Frontal cortex (tissue), 4 donors: ENCODE data around the gene LRTM2. TPM values are rescaled to one million over a fixed set of nuclear protein-coding genes. Genes with fewer than 3 reads are reported as not detected.

Experiments
- DNase-seq, 2 donors: peaks; one replicate each; pipeline ENCODE4 v3.0.0; 2012; ENCODE audit warnings: low spot score in 2 of 2
- FAIRE-seq: peaks from 2 replicates; lab custom pipeline; 2012; peaks lifted over from hg19 to GRCh38; lab: Jason Lieb, UNC
- total RNA-seq: library from RNA; depleted of rRNA; stranded (reverse); fragments of >200 nt; gene quantifications from one replicate; pipeline ENCODE4 v1.2.3, GENCODE V29; 2014
- donor health status: control.
- donor health status: control.
- donor health status: control.

Gene LRTM2
- total RNA-seq, 1 donor from 2014 or later: 1.6 TPM

DNA sequence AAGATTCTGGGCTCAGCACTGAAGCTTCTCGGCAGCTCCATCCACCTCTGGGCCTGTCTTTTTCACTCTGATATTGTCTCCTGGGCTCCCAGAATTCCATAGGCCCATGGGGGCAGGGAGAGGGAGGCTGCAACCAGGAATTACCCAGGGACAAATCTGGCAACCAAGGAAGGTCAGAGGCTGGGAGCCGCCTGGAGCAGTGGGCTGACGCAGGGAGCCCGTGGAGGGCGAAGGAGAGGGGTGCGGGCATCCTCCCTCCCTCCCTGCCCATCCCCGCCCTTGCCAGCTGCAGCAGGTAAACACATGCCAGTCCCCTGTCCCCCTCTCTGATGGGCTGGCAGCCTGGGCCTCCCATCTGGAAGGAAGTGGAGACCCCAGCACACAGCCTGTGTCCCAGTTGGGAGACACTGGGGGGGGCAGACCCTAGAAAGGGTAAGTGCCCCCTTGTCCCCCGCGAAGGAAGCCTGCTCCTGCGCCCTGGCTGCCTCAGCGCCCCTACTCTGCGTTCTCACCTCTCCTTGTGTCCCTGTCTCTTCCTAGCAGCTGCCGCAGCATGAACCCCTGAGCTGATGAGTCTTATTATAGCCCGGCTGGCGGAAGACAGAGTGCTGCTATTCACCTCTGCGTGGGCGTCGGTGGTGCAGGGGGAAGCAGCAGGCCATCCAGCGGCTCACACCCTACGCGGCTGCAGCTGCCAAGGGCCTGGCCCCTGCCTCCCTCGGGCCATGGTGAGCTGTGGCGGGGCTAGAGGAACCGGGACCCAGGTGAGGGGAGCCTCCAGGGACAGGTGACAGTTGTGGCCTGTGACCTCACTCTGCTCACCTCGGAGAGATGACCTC, 6.7 kb downstream of the LRTM2 start:
- no peak for DNase-seq
- no peak for FAIRE-seq

DNA sequence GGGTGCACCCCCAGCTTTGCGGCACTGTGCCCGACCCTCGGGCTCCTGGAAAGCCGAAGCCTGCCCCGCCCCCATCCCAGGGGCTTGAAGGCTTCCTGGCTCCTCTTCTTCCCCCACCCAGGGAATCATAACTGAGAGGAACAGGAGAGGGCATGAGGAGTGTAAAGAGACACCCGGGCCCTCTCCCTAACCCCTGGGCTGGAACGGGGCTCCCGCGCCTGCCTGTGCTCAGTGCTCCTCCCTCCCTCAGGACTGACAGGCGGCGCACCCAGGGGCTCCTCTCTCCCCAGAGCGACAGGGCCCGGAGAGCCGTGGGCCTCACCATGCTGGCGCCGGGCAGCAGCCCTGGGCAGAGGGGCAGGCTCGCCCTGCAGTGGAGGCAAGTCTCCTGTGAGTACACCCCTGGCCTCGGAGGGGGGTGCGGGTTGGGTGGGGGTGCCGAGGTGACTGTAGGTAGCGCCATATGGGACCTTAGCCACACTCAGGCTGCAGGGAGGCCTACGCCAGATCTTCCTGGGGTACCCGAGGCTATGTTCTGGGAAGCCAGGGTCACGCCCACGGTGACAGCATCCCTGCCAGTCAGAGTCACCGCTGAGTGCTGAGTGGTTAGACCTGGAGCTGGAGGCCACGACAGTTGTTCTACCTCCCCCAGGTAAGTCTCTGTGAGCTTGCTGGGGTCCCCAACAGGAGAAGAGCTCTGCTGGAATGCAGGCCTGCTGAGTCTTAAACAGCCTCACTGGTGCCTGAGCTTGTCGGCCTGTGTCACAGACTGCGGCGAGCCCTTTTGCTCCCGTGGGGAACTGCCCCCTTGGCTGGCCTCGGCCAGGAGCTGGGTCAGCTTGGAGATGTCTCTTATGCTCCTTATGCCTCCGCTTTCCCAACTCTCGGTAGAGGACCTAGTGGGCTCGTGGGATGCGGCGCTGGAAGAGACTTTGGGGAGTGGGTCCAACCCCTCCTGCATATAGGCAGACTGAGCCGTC, 7.8 kb downstream of the LRTM2 start:
- FAIRE-seq (no peak), DNase-seq (no peak)

DNA sequence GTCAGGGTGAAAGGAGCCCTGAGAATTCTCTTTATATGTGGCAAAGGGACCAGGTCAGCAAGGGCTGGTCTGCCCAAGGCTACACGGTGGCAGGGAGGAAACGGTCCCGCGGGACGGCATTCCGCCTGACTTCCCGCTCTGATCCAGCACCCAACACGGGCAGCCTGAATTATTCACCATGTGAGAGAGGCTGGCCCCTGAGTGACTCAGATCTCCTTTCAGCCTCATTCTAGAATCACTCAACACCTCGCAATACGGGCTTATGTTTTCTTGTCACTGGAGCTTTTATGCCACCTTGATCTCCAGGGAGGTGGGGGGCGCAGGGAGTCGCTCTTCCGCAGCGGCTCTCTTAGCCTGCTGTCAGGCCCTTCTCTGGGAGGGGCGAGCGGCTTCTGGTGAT, 8.5 kb downstream of the LRTM2 start:
- no peak for FAIRE-seq

DNA sequence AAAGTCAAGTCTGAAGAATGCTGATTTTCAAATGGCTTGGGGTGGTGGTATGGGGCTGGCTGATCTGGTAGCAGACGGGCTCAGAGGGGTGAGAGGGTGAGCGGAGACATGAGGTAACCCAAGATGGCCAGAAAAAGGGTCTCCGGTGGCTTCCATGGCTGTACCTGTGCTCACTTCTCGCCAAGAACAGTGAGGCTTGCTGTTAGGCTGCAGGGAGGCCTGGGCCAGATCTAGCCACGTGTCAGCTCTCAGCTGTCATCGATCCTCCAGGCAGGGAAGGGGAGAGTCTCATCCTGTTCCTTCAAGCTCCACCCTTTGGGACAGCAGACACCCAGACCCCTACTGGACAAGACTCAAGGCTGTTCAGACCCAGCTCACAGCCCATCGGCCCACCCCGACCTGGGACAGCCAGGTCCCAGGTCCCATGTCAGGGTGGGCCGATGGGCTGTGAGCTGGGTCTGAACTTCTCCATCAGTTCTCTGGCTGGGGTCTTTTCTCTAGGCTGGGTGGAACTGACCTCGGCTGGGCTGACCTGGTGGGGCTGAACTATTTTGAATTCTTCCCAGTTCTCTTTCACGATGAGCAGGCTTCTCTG, 9.0 kb downstream of the LRTM2 start:
- no peak for FAIRE-seq
- DNase-seq: no peak

More for the DNA sequence above, 8.5 kb downstream of the LRTM2 start:
- no peak for DNase-seq

DNA sequence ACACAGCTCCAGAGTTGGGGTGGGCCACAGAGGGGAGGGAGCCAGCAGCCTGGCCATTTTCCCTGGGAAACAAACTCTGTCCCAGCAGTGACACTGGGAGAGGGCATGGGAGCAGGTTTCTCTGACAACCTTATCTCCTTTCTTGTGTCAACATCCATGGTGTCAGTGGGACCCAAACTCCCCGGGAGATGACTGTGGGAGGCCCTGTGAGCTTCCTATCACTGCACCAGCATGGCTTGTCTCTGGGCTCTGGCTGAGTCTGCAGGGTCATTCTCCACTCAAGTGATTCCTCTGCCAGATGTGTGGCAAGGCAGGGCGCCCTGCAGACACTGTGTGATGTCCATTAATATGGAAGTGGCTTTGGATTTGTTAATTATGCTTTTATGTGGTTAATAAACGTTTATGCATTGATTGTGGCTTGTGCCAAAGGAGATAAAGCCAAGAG, 10.1 kb downstream of the LRTM2 start:
- DNase-seq (no peak), FAIRE-seq (no peak)

DNA sequence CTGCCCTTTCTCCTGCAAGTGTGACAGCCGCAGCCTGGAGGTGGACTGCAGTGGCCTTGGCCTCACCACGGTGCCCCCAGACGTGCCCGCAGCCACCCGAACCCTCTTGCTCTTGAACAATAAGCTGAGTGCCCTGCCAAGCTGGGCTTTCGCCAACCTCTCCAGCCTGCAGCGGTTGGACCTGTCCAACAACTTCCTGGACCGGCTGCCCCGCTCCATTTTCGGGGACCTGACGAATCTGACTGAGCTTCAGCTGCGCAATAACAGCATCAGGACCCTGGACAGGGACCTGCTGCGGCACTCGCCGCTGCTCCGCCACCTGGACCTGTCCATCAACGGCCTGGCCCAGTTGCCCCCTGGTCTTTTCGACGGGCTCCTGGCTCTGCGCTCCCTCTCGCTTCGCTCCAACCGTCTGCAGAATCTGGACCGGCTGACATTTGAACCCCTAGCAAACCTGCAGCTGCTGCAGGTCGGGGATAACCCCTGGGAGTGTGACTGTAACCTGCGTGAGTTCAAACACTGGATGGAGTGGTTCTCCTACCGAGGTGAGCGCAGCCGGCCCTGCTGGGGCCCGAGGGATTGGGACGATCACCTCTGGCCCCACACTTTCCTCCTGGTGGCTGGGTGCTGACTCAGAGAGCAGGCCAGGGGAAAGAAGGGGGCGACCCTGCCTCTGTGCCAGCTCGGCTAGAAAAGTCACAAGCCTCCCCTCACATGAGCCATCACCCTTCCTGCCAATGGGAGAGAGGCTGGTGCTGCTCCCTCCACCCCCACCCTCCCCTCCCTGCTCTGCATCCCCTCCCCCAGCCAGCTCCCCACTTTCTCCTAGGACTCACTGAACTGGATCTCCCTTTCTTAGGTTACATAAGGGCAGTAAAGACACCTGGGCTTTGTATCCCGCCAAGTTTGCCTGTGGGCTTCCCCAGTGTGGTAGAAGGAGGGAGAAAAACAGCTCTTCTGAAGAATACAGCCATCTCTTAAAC, 10.9 kb downstream of the LRTM2 start:
- peak in 1 of 2 donors; percentile 41 for DNase-seq
- no peak for FAIRE-seq

DNA sequence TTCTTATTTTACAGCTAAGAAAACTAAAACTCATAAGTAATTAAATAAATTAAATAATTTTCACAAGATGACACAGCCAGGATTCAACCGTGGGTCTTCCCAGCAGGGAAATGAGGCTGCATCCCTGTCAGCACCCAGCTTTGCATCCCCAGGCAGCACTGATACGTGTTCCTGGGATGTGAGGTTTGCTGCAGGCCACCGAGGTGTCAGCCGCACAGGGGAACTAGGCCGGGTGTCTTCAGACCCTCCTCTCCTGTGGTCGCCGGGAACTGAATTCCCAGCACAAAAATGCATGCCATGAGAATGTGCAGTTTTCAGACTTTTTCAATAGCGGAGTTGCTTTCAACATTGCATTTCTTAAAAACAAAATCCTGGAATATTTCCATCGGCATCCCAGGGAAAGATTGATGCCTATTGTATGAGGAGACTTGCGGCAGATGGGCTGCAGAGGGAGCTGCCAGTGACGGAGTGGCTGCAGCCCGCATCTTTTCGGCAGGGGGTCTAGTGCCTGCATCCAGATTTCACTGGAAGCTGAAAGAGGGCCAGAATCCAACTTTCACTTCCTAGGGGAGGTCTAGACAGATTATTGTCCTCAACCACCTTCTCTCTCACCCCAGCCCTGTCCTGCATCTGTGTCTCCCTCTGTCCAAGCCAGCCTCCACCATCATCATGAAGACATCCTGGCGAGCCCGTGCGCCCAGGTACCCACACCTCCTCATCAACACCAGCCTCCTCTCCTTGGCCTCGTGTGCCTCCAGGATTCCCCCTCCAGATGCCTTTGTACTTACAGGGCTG, 12.6 kb downstream of the LRTM2 start:
- no peak for FAIRE-seq
- DNase-seq: no peak

DNA sequence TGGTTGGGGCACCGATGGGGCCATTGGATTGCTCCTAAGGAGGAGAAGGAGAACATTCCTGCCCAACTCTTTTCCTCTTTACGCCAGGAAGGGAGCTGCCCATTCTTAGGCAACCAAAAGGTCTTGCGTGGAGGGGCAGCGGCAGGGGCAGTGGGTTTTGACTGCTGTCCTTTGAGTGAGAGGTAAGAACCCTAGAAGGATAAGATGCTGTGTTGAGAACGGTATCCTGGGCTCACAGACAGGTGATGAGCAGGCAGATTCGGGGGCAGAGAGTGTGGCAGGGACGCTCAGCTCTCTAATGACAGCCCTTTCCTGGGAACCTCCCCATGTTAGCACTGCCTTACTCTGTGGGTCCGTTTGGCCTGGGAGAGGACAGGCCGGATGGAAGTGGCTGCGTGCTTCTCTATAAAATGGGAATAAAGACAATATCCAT, 13.2 kb downstream of the LRTM2 start:
- DNase-seq (no peak), FAIRE-seq (no peak)

DNA sequence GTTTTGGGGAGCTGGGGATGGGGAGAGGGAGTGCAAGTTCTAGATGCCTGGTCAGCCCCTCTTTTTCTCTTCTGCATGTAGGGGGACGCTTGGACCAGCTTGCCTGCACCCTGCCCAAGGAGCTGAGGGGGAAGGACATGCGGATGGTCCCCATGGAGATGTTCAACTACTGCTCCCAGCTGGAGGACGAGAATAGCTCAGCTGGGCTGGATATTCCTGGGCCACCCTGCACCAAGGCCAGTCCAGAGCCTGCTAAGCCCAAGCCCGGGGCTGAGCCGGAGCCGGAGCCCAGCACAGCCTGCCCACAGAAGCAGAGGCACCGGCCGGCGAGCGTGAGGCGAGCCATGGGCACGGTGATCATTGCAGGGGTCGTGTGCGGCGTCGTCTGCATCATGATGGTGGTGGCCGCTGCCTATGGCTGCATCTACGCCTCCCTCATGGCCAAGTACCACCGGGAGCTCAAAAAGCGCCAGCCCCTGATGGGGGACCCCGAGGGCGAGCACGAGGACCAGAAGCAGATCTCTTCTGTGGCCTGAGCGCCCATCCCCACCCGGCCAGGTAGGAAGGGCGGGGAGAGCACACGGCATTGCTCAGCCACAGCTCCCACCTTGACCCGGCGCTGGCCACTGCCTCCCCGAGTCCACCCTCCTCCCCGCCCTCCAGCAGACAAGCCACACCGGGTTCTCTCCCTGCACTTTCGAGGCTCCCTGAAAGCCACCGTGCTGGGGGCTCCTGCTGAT, 14.0 kb downstream of the LRTM2 start:
- DNase-seq (no peak), FAIRE-seq (no peak)

DNA sequence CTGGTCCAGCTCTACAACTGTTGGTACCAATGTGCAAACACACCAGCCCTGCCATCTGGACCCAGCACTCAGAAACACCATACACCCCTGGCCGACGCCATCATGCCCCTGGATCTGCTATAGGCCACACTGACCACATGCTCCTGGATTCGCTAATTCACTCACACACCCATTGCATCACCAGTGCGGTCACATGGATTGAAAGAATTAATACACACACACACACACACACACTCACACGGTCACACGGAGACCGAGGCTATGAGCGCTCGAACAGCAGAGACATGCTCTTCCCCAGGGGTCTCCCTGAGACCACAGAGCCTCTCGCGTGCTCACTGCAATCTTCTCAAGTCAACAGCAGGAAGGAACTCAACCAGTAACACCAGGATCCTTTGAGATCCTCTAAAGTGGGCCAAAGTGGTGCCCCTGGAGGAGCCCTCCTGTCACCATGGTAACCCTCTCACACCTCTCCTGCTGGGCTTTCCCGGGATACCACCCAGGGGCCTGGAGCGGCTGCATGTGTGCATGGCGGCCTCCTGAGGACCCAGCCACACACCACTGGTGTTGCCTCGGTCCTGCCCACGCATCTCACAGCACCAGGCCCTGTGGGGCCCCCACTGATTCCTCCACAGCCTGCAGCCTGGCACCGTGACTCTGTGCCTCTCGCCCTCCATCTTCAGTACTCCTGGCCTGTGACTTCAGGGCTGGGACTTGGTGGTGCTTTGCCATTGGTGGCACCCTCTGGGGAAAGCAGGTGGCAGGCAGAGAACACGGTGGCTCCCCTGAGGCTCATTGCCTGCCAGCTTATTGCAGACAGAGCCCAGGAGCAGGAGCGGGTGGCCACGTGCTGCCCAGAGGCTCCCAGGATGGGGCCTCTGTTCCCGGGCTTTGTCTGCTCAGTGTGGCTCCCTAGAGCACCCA, 15.1 kb downstream of the LRTM2 start:
- FAIRE-seq (no peak), DNase-seq (no peak)

DNA sequence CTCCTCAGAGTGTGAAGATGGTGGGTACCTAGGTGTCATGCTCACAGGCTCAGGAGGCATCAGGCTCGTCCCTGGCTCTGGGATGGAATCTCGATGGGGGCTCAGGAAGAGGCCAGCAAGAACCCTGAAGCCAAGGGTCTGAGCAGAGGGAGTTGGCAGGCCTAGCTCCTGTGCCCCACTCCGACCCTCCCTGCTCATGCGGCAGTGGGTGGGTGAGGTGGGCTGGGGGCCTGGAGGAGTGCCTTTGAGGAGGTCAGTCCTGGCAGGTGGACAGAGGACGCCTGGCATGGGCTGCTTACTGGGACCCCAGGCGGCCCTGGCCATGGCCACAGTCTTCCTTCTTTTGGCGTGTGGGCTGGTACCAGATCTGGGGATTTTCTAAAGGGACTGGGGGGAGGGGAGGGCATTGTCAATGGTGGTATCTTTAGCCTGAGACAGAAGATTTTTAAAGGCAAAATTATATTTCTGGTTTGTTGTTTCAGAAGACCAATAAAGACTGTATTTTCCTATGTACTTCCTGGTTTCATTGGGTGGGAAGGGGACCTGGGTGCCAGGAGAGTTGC, 16.0 kb downstream of the LRTM2 start:
- DNase-seq (no peak), FAIRE-seq (no peak)

DNA sequence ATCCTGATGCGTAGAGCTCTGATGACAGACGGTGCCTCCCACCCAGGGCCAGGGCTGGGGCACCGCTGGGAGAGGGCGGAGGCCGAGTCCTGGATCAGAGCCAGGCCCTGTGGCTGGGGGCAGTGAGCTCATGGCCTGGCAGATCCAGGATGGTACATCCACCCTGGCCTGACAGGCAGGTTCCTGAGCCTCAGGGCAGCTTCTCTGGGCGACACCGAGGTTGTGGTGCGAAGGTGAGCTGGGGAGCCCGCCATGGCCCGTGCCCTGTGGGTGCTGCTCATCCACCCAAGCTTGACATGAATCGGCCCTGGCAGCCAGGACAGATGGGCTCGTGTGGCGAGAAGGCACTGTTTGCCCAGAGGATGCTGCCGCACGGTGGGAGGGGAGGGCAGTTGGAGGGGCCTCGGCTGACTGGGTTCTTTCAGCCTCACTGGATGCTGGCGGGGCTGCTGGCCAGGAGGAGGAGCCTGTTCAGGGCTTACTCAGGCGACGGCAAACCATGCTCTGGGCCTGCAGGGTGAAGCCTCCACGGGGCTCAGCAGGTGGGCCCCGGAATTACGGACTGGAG, 16.6 kb downstream of the LRTM2 start:
- FAIRE-seq (no peak), DNase-seq (peak; percentile 57 to 63)

DNA sequence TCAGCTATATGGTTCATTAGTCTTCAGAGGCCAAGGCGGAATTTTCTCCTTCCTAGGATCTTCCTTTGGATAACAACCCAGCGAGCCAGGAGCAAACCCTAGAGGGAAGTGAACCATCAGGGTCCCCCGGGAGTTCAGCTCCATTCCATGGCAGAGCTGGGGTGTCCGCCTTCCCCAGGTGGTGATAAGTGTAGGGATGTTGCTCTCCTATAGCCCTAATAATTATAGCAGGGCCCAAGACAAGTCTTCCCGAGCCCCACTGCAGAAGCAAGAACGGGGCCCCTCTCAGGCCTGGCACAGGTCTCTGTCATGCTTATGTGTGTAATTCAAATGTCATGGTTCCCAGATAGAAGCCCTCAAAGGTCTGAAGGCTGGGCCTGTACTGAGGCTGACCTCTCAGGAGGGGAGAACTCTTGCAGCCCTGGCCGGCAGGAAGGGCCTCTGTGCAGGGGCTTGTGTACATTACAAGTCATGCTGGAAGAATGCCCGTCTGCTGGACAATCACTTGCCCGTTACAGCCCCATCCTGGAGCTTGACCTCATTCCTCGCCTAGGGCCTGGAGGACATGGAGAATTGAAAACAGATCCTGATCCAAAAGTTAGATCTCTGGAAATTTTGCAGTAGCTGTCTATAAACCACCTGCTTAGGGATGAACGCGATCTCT, 17.3 kb downstream of the LRTM2 start:
- DNase-seq (no peak), FAIRE-seq (no peak)

DNA sequence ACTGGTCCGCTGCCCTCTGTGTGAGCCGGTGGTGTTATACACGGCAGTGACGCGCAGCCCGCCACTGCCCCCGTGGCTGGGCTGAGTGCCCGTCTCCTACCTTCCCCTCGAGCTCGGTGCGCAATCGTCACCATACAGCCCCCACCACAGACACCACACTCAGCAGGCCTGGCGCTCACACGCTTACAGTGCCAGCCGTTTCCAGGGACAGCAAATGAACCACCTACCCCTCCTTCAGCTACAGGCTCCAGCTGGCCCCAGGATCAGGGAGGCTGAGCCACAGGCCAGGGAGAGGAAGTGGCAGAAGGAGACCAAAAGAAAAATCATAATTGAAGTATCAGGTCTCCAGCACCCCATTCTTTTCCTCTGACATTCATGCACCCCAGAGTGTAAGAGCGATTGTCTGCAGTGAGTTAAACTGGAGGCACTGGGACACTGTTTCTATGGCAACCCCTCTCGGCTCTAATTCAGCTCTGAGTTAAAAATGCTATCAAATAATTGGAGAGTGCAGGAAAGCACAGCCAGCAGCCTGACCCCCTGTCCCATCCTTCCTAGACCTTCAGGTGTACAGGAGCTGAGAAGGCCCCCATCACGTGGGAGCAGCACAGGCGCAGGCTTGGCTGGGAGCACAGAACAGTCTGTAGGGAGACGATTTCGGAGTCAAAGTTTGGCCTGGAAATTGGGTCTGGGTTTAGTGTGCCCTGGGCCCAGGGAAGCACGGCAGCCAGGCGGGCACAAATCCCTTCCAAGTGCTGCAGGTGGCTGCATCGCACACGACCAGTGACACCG, 18.0 kb downstream of the LRTM2 start:
- no peak for DNase-seq
- no peak for FAIRE-seq

DNA sequence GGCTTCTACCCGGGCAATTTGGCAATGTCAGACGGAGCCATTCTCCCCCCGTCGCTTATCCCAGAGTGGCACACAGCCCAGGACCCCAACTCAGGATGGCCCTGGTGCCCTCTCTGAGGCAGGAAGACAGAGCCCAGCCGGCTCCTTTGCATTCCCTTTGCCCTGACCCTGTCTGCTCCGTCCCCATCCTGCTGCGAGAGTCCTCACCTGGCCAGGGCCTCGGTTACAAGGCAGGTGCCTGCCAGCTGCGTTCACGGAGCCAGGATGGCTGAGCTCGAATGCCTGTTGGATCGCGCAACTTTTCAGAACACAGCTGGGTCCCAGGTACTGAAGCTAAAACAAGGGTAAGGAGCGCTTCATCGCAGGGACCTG, 18.6 kb downstream of the LRTM2 start:
- DNase-seq: no peak
- no peak for FAIRE-seq
